DND-41 (cell line): ENCODE data around the gene ANKRD36C.
"Not testable (repeated sequence)": the region's sequence is repeated elsewhere in the genome, so short reads cannot be mapped to it uniquely, and the experiment has no call there.

Experiments used
- CTCF ChIP-seq: IDR thresholded peaks from 2 replicates; pipeline ENCODE4 v1.5.1; 2012; ENCODE audit warnings: borderline replicate concordance, low read length, moderate library complexity, mild to moderate bottlenecking; ENCODE audit not compliant: poor library complexity, severe bottlenecking; ENCODE audit errors: extremely low read depth
- EZH2 ChIP-seq: IDR thresholded peaks from 3 replicates; pipeline ENCODE4 v1.6.1; 2012; ENCODE audit warnings: borderline replicate concordance, low read depth, mild to moderate bottlenecking, moderate library complexity, low read length, inconsistent platforms; ENCODE audit not compliant: severe bottlenecking

GRCh38 chr2:96006248-96006647 lies 14.6 kb upstream of the ANKRD36C start:
- TF ChIP-seq EZH2, CTCF: not testable (repeated sequence)
